Measurements from ENCODE around the gene LGALS3BP. TPM values are rescaled to one million over a fixed set of nuclear protein-coding genes. Genes with fewer than 3 reads are reported as not detected.

LGALS3BP gene
- total RNA-seq, 1 experiment from 2014 or later = 69.8 TPM

- Histone ChIP-seq H3K27ac (ENCODE audit: insufficient read length, low read depth, low read length) (no peak overlapping the region), H3K9me3 (ENCODE audit: control insufficient read depth, low read depth, low read length) (no peaks in the 10 kb centered on the region), H3K27me3 (ENCODE audit: insufficient read depth, low read length) (no peaks in the 10 kb centered on the region), H2AFZ (ENCODE audit: low read length) (no peak overlapping the region), H3K4me2 (ENCODE audit: insufficient read depth, insufficient read length, low read length) (no peak overlapping the region), H3K56ac (ENCODE audit: insufficient read length, low read depth, low read length) (no peak overlapping the region), H3K4ac (ENCODE audit: low read depth, low read length) (no peak overlapping the region), H4K20me1 (ENCODE audit: control insufficient read depth, insufficient read depth, insufficient read length) (no peaks in the 10 kb centered on the region), H2BK12ac (ENCODE audit: insufficient read length, low read depth, low read length) (no peak overlapping the region), H4K8ac (replicated peaks; ENCODE audit: insufficient read length, low read depth, low read length) (no peak overlapping the region), H4K91ac (ENCODE audit: insufficient read length, low read depth, low read length) (no peak overlapping the region), H2BK5ac (ENCODE audit: insufficient read length, low read length) (no peak overlapping the region), H3K79me1 (ENCODE audit: insufficient read depth, low read depth, low read length, poor library complexity, severe bottlenecking) (no peaks in the 10 kb centered on the region), H2BK120ac (ENCODE audit: low read depth, low read length, poor library complexity, severe bottlenecking) (no peak overlapping the region), H3K79me2 (ENCODE audit: insufficient read depth, low read length) (no peaks in the 10 kb centered on the region), H3K18ac (ENCODE audit: insufficient read length, low read depth, low read length) (no peak overlapping the region), H3K23ac (ENCODE audit: insufficient read length, low read depth, low read length) (no peak overlapping the region), H2BK15ac (ENCODE audit: low read depth, low read length) (no peak overlapping the region), H3K14ac (ENCODE audit: insufficient read depth, low read length) (no peak overlapping the region), H3K9ac (ENCODE audit: extremely low read depth, insufficient read length, low read length) (no peak overlapping the region), H4K5ac (ENCODE audit: insufficient read length, low read depth, low read length) (no peak overlapping the region), H2BK20ac (ENCODE audit: low read depth, low read length, poor library complexity, severe bottlenecking) (no peak overlapping the region), H2AK5ac (ENCODE audit: insufficient read length, low read length) (no peak overlapping the region), H3T11ph (ENCODE audit: low read length) (no peak overlapping the region), H3K23me2 (ENCODE audit: insufficient read length, low read depth, low read length, poor library complexity, severe bottlenecking) (no peaks in the 10 kb centered on the region), H3K4me1 (ENCODE audit: insufficient read depth, low read length) (no peaks in the 10 kb centered on the region)
- H3K4me1 Mint-ChIP-seq = peaks cover 0 to 7% of the 10 kb centered on the region in 2 experiments; a peak in 2 of 4 replicates
- no peak overlapping the region for H3K27ac Mint-ChIP-seq
- no peaks in the 10 kb centered on the region for H3K36me3 Mint-ChIP-seq (ENCODE audit: insufficient read depth in 1 of 3, low read depth in 3 of 3)
- TF ChIP-seq, protein P1, sequence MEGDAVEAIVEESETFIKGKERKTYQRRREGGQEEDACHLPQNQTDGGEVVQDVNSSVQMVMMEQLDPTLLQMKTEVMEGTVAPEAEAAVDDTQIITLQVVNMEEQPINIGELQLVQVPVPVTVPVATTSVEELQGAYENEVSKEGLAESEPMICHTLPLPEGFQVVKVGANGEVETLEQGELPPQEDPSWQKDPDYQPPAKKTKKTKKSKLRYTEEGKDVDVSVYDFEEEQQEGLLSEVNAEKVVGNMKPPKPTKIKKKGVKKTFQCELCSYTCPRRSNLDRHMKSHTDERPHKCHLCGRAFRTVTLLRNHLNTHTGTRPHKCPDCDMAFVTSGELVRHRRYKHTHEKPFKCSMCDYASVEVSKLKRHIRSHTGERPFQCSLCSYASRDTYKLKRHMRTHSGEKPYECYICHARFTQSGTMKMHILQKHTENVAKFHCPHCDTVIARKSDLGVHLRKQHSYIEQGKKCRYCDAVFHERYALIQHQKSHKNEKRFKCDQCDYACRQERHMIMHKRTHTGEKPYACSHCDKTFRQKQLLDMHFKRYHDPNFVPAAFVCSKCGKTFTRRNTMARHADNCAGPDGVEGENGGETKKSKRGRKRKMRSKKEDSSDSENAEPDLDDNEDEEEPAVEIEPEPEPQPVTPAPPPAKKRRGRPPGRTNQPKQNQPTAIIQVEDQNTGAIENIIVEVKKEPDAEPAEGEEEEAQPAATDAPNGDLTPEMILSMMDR (conservative IDR thresholded peaks at IDR 0.05) = no peak
- no peaks in the 10 kb centered on the region; the same call in none of the 2 replicates for H3K27me3 Mint-ChIP-seq (ENCODE audit: low read depth)
- WGBS (ENCODE audit: extremely low coverage, insufficient read length, low lambda C conversion rate) = no CpG with 5 or more reads among the region's 5 CpGs
- no peaks in the 10 kb centered on the region; a peak in 1 of 5 replicates for H3K9me3 Mint-ChIP-seq
- no peak for DNase-seq
- no peak overlapping the region for H3K4me3 Mint-ChIP-seq
These were observed 18.8 kb downstream of the LGALS3BP start for GRCh38 chr17:78960928-78961327.
